Stimulated activated naive CD8-positive, alpha-beta T cell treated with anti-CD3 and anti-CD28 coated beads, Interleukin-15, Interleukin-2, amounts not matched to agents 100 ng/mL and 50 ng/mL, for 24 hours (primary cell): ENCODE measurements around the gene PLEKHM3.
"Not testable (repeated sequence)": the region's sequence is repeated elsewhere in the genome, so short reads cannot be mapped to it uniquely, and the experiment has no call there.

ENCODE experiments used
- H3K27ac Mint-ChIP-seq: one replicate; pipeline ENCODE4 v1.8.0; 2021; ENCODE audit warnings: mild to moderate bottlenecking, mixed read lengths
- H3K27me3 Mint-ChIP-seq: one replicate; pipeline ENCODE4 v1.8.0; 2021; ENCODE audit warnings: mixed read lengths
- H3K36me3 Mint-ChIP-seq: one replicate; pipeline ENCODE4 v1.8.0; 2021; ENCODE audit warnings: low read depth, mixed read lengths
- H3K4me1 Mint-ChIP-seq: one replicate; pipeline ENCODE4 v1.8.0; 2021; ENCODE audit warnings: low read depth, mixed read lengths
- H3K4me3 Mint-ChIP-seq: one replicate; pipeline ENCODE4 v1.8.0; 2021; ENCODE audit warnings: mild to moderate bottlenecking, mixed read lengths
- H3K9me3 Mint-ChIP-seq: one replicate; pipeline ENCODE4 v1.8.0; 2021; ENCODE audit warnings: mixed read lengths

PLEKHM3 gene

DNA sequence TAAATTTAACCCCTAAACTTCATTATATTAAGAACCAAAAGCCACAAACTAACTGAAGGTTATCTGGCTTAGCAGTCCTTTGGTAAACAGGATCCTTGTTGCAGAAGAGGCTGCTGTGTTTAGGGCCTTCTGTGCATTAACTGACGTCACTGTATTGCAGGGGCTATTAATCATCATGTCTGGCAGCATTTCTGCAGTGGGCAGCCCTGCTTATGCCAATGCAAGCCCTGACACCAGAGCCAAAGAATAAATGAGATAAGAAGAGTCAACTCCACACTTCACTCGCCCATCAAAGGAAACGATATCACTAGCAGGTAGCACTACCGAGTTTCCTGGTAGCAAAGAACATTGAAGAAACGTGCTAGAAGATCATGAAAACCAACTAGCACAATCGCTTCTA lies 110.6 kb downstream of the PLEKHM3 start:
- H3K4me1 Mint-ChIP-seq: no peaks in the 10 kb centered on the region
- H3K9me3 Mint-ChIP-seq: no peaks in the 10 kb centered on the region
- no peaks in the 10 kb centered on the region for H3K27me3 Mint-ChIP-seq
- H3K4me3 Mint-ChIP-seq: no peak overlapping the region
- no peak overlapping the region for H3K27ac Mint-ChIP-seq
- peaks cover 17% of the 10 kb centered on the region for H3K36me3 Mint-ChIP-seq

DNA sequence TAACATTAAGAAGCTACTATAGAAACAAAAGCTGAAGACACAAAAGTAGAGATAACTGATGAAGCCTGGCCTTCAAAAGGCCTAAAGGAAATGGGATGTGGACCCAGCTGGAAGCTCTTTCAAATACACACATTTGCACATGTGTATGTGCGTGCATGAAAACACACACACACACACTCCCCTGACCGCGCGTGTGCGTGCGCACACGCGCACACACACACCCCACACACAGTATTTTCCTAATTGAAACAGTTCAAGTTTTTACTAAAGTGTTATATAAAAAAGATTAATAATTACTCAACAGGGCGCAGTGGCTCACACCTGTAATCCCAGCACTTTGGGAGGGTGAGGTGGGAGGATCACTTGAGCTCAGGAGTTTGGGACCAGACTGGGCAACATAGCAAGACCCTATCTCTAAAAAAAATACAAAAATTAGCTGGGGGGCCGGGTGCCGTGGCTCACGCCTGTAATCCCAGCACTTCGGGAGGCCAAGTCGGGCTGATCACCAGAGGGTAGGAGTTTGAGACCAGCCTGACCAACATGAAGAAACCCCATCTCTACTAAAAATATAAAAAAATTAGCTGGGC lies 111.5 kb downstream of the PLEKHM3 start:
- H3K36me3 Mint-ChIP-seq: peaks cover 17% of the 10 kb centered on the region
- H3K27ac Mint-ChIP-seq: no peak overlapping the region
- H3K9me3 Mint-ChIP-seq: no peaks in the 10 kb centered on the region
- no peak overlapping the region for H3K4me3 Mint-ChIP-seq
- no peaks in the 10 kb centered on the region for H3K27me3 Mint-ChIP-seq
- no peaks in the 10 kb centered on the region for H3K4me1 Mint-ChIP-seq

DNA sequence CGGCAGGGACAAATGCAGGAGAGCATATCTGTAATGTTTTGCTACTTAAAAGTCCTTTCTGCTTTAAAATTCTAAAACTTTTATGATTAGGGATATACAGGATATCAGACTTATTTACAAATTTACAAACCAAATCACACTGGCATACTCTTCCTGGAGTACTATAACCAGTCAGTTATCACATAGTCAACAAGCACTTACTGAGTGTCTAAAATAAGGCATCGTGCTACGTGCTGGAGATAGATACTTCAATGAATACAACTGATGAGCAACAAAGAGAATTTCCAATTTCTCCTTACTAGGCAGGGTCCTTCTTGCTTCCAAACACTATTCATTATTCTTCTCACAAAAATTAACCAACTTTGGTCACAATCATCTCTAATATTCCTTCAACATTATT lies 113.5 kb downstream of the PLEKHM3 start:
- H3K4me3 Mint-ChIP-seq: no peak overlapping the region
- no peaks in the 10 kb centered on the region for H3K4me1 Mint-ChIP-seq
- H3K36me3 Mint-ChIP-seq: peaks cover 21% of the 10 kb centered on the region
- H3K9me3 Mint-ChIP-seq: no peaks in the 10 kb centered on the region
- no peaks in the 10 kb centered on the region for H3K27me3 Mint-ChIP-seq
- no peak overlapping the region for H3K27ac Mint-ChIP-seq

DNA sequence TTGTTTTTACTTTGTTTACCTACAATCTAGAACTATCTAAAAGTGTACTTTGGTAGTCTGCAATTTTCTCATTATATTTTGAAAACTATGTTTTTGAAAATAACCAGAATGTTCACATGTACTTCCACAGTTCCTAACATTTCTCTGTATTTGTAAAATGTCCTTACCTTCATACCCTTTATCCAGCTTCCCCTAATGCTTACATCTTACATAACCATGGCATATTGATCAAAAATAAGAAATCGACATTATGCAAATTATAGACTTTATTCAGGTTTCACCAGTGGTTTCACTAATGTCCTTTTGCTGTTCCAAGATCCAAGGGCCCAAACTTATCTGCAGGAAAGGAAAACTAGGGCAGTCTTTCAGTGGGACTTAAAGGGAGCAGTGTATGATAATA lies 114.1 kb downstream of the PLEKHM3 start:
- H3K27me3 Mint-ChIP-seq: no peaks in the 10 kb centered on the region
- H3K9me3 Mint-ChIP-seq: no peaks in the 10 kb centered on the region
- H3K36me3 Mint-ChIP-seq: peaks cover 21% of the 10 kb centered on the region
- no peak overlapping the region for H3K27ac Mint-ChIP-seq
- H3K4me3 Mint-ChIP-seq: no peak overlapping the region
- no peaks in the 10 kb centered on the region for H3K4me1 Mint-ChIP-seq

DNA sequence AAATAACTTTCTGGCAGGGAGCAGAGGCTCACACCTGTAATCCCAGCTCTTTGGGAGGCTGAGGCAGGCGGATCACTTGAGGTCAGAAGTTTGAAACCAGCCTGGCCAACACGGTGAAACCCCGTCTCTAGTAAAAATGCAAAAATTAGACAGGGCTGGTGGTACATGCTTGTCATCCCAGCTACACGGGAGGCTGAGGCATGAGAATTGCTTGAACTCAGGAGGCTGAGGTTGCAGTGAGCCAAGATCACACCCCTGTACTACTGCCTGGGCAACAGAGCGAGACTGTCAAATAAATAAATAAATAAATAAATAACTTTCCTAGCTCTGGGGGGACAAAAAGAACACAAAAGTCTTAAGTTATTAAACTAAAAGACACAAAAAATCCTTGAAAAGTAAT lies 118.8 kb downstream of the PLEKHM3 start:
- not testable (repeated sequence) for H3K9me3 Mint-ChIP-seq, H3K27ac Mint-ChIP-seq
- peaks cover 12% of the 10 kb centered on the region for H3K36me3 Mint-ChIP-seq

DNA sequence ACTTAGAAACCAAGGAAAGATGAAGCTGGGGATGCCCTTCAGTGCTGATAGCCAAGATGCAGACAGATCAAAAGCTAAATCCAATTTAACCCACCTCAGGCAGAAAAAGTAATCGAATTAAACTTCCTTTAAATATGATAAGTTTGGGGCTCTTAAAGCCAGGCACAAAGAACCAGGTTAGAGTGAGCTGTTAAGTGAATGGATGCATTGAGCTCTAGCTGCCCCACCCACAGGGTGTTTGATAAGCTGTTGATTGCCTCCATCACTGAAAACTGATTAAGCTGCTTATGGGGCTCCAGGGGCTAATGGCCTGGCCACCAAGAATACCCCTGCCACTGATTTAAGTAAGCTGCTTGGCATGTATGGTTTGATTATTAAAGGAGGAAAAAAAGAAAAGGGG lies 119.8 kb downstream of the PLEKHM3 start:
- H3K27me3 Mint-ChIP-seq: no peaks in the 10 kb centered on the region
- H3K4me1 Mint-ChIP-seq: no peaks in the 10 kb centered on the region
- no peak overlapping the region for H3K4me3 Mint-ChIP-seq
- H3K27ac Mint-ChIP-seq: no peak overlapping the region
- peaks cover 12% of the 10 kb centered on the region for H3K36me3 Mint-ChIP-seq
- H3K9me3 Mint-ChIP-seq: no peaks in the 10 kb centered on the region

More for the DNA sequence above, 118.8 kb downstream of the PLEKHM3 start:
- not testable (repeated sequence) for H3K4me3 Mint-ChIP-seq, H3K27me3 Mint-ChIP-seq, H3K4me1 Mint-ChIP-seq

DNA sequence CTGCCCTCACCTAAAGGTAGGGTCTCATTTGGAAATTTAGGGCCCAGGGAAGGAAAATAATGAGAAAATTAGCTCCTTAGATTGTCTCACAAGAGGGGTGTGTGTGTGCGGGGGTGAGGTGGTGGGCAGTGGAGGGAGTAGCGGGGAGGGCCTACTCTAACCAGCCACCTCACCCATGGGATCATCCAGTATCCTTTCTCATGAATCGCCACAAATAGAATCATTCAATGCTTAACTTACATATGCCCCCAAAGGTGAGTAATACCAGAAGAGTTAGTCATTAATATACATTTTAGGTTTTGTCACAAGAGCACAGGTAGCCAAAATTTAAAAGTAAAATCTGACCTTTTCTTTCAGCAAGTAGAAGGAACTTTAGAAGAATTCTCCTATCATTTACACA lies 122.1 kb downstream of the PLEKHM3 start:
- H3K27ac Mint-ChIP-seq: no peak overlapping the region

DNA sequence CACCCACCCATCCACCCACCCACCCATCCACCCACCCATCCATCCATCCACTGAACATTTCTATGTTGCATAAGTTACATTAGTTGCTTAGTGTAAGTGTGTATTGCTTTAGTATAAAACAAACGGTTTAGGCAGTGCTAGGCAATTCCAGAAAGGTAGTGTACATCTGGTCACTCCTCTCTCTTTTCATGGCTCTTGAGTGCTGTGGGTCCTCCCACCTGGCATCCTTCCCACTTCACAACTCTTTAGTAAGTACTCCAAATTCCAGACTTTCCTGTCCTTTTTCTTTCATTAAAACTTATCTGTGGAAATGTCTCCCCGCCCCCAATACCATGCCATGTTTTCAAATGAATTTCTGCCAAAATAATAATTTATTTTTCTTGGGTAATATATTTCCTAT lies 122.5 kb downstream of the PLEKHM3 start:
- H3K27me3 Mint-ChIP-seq: no peaks in the 10 kb centered on the region
- no peak overlapping the region for H3K4me3 Mint-ChIP-seq
- H3K27ac Mint-ChIP-seq: no peak overlapping the region
- peaks cover 16% of the 10 kb centered on the region for H3K36me3 Mint-ChIP-seq
- H3K4me1 Mint-ChIP-seq: no peaks in the 10 kb centered on the region
- H3K9me3 Mint-ChIP-seq: no peaks in the 10 kb centered on the region

More for the DNA sequence above, 122.1 kb downstream of the PLEKHM3 start:
- H3K27me3 Mint-ChIP-seq: no peaks in the 10 kb centered on the region
- H3K36me3 Mint-ChIP-seq: peaks cover 16% of the 10 kb centered on the region
- no peaks in the 10 kb centered on the region for H3K4me1 Mint-ChIP-seq
- H3K9me3 Mint-ChIP-seq: no peaks in the 10 kb centered on the region
- H3K4me3 Mint-ChIP-seq: no peak overlapping the region

DNA sequence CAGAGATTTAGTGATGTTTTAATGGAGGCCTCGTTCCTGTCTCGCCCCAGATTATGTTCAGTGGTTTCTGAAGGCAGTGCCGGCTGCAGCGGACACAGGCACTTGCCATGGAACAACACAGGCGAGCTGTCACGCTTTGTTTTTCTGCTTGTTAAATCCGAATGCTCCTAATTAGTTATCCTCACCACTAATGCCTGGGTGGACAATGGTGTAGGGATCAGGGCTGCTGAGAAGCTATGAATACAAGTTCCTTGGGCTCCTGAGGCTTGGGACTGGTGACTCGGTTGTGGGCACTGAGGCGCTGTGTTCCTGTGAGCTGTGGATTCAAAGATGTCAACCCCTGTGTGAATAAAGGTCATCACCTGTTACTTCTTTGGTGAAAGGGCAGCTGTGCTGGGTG lies 123.5 kb downstream of the PLEKHM3 start:
- Mint-ChIP-seq H3K27ac (no peak overlapping the region), H3K4me3 (no peak overlapping the region), H3K36me3 (peaks cover 12% of the 10 kb centered on the region), H3K27me3 (no peaks in the 10 kb centered on the region), H3K4me1 (no peaks in the 10 kb centered on the region), H3K9me3 (no peaks in the 10 kb centered on the region)

DNA sequence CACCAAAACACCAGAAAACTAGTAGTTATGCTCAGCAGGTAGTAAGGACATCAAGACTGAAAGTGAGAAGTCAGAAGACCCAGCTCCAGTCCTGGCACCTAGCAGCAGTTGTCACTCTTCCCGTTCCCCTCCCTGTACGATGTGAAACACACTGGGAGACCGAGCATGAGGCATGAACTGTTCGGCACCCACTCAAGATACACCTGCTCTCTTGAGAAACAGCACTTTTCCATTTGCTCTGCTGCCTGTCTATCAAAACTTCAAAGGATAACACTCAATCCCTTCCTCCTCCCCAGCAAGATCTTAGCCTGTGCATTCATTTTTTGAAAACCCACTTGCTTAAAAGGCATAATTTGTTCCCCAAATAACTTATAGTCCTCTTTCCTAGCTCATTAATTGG lies 123.9 kb downstream of the PLEKHM3 start:
- Mint-ChIP-seq H3K4me3 (no peak overlapping the region), H3K27me3 (no peaks in the 10 kb centered on the region), H3K9me3 (no peaks in the 10 kb centered on the region), H3K36me3 (peaks cover 12% of the 10 kb centered on the region), H3K27ac (no peak overlapping the region), H3K4me1 (no peaks in the 10 kb centered on the region)

DNA sequence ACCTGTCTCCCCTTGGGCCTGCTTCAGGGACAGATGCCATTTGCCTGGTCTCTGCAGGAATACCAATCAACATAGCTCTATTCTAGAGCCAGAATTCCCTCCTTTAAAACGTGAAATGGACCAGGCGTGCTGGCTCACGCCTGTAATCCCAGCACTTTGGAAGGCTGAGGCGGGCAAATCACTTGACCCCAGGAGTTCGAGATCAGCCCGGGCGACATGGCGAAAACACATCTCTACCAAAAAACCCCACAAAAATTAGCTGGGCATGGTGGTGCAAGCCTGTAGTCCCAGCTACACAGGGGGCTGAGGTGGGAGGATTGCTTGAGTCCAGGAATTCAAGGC lies 127.0 kb downstream of the PLEKHM3 start:
- H3K4me1 Mint-ChIP-seq: no peaks in the 10 kb centered on the region
- H3K9me3 Mint-ChIP-seq: no peaks in the 10 kb centered on the region
- H3K36me3 Mint-ChIP-seq: peaks cover 12% of the 10 kb centered on the region
- no peaks in the 10 kb centered on the region for H3K27me3 Mint-ChIP-seq
- H3K4me3 Mint-ChIP-seq: no peak overlapping the region
- H3K27ac Mint-ChIP-seq: no peak overlapping the region

DNA sequence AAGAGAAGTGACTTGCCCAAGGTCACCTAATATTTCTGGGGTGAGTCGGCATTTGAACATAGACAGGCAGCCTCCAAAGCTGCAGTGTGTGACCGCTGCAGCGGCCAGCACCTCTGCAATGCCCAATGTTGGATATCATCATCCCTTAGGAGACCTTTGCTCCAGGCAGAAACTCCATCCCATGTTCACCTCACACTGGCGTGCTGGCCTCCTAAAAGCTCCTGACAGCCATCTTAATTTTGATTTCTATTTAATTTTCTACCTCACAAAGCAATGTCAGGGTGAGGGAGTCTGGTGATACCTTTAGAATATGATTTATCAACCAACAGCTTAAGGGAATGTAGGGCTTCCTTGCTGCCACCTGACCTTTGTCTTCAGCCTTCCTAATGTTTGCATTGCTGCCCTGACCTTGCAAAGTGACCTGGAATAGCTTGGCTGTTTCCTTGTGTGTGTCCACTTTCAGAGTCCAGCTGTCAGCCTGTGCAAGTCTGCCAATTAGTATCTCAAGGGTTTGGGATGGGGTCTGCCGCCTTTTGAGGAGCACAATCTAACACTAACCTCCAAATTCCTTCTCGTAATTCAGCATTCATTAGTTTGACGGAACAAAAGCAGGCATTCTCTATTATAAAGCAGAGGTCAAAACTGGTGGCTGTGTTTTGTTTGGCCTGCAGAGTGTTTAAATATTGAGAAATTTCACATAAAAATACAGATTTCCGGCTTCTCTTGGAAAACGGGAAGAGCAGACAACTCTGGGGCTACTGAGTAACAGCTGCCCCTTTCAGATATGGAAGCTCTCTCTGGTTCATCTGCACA lies 127.6 kb downstream of the PLEKHM3 start:
- H3K4me3 Mint-ChIP-seq: no peak overlapping the region
- no peaks in the 10 kb centered on the region for H3K9me3 Mint-ChIP-seq
- no peaks in the 10 kb centered on the region for H3K4me1 Mint-ChIP-seq
- H3K27me3 Mint-ChIP-seq: no peaks in the 10 kb centered on the region
- H3K36me3 Mint-ChIP-seq: peaks cover 12% of the 10 kb centered on the region
- H3K27ac Mint-ChIP-seq: no peak overlapping the region

DNA sequence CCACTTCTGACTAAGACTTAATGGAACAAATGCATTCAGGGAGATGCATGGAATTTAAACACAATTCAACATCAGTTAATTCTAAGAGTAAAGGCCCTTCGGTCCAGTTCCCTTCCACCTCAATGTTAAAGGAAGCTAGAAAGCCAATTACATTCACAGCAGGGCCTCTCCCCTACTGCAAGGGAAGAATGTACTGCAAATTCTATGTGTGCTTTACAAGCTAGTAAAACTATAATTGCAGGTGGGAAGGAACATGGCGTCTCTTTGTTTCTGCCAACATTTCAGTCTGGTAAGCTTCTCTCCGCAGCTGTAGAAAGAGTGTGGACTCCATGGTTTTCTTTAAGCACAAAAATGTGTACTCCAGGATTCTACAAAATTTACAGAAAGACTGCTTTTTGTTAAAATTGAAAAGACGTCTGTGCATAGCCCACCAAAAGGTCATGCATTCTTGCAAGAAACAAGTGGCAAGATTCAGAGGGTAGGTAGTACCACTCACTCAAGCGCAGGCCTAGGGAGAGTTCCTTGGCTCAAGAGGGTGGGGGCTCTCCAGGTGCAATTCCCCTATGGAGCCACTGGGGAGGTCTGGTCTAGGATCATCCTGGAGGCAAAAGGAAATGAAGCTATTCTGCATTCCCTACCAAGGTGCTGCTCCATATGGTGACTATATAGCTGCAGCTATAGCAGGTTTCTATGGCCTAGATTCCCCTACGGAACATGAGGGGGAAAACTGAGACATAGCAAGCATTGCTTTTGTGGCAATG lies 128.6 kb downstream of the PLEKHM3 start:
- Mint-ChIP-seq H3K36me3 (peaks cover 10% of the 10 kb centered on the region), H3K4me3 (no peak overlapping the region), H3K4me1 (no peaks in the 10 kb centered on the region), H3K9me3 (no peaks in the 10 kb centered on the region), H3K27me3 (no peaks in the 10 kb centered on the region), H3K27ac (no peak overlapping the region)

DNA sequence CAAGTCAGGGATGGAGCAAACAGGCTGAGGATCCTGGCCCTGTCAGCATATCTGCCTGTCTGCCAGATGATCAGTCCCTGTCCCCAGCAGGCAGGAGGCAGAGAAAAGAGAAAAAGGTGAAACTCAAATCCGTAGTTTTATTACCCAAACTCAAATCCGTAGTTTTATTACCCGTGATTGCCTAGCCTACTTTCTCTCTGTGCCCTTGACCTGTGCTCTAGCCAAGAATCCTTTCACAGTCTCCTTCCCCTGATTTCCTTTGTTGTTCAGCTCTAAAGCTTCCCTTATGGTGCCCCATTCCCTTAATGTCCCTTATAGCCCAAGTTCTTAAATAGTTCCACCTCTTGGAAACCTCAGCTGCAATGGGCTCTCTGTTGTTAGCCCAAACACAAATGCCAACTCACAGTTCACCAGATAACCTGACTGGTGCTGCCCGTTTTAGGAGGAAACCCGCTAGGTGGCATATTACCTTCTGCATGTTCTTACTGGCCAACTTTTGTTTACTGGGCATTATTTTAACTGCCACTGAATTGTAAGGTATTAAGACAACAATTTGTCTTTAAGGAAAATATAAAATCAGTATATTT lies 130.0 kb downstream of the PLEKHM3 start:
- Mint-ChIP-seq H3K27me3 (no peaks in the 10 kb centered on the region), H3K36me3 (peaks cover 5% of the 10 kb centered on the region), H3K9me3 (no peaks in the 10 kb centered on the region), H3K4me3 (no peak overlapping the region), H3K27ac (no peak overlapping the region), H3K4me1 (no peaks in the 10 kb centered on the region)

DNA sequence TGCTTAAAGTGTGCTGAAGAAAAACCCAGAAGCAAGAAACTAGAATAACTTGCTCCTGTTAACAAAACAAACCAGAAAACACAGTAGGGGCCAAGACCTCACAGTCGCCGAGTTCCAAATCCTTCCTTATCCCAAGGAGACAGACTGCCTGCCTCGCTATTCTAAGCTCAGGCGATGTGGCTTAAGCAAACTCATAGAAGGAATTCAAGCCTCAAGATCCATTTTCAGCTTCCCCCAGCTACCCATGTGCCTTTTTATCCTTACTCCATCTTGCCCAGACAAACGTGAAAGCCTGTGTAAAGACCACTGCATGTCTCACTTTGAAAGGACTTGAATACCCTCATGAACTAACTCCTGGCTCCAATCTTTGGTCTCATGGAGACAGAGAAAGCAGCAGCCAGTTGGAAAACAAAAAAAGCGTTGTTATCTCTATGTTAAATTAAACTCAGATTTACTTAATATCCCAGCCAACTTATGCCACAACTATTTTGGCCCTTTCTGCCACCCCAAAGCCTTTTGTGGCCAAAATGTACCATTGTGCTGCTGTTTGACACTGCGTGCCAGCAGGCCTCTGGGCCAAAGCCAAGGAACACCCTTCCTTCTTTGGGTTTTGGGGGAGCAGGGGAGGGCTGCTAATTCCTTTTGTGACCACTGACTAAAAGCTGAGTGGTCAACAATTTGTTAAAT lies 132.5 kb downstream of the PLEKHM3 start:
- Mint-ChIP-seq H3K27ac (no peak overlapping the region), H3K4me3 (no peak overlapping the region), H3K36me3 (no peaks in the 10 kb centered on the region), H3K27me3 (no peaks in the 10 kb centered on the region), H3K4me1 (no peaks in the 10 kb centered on the region), H3K9me3 (no peaks in the 10 kb centered on the region)
